WTC11 (cell line): ENCODE data around the gene RASL11A. TPM values are rescaled to one million over a fixed set of nuclear protein-coding genes. Genes with fewer than 3 reads are reported as not detected.

Source experiments
- ATAC-seq: fragments of 200-7000 bp; cut with Tn5 transposase; 2 replicates; pipeline ENCODE4 v1.10.0; 2021; ENCODE audit warnings: mild to moderate bottlenecking, moderate library complexity
- CTCF ChIA-PET: fragments of 300-600 bp; sonication (Branson Sonifier 250); formaldehyde crosslinking; loops from one replicate; lab custom pipeline; 2021; ENCODE audit warnings: antibody characterized with exemption; lab: Charles Lee
- POLR2A ChIA-PET: fragments of 350-600 bp; sonication (Branson Sonifier 250); formaldehyde crosslinking; loops from one replicate; lab custom pipeline; 2021; ENCODE audit warnings: antibody characterized with exemption; lab: Charles Lee
- DNase-seq: peaks from one replicate; pipeline ENCODE4 v3.0.0; 2021; ENCODE audit warnings: low spot score
- H3K27ac Mint-ChIP-seq: 2 replicates; pipeline ENCODE4 v1.8.0; 2021; ENCODE audit warnings: mixed read lengths
- H3K27me3 Mint-ChIP-seq: 2 replicates; pipeline ENCODE4 v1.8.0; 2021; ENCODE audit warnings: low read depth, mild to moderate bottlenecking, moderate library complexity, mixed read lengths
- H3K36me3 Mint-ChIP-seq: 2 replicates; pipeline ENCODE4 v1.8.0; 2021; ENCODE audit warnings: mixed read lengths
- H3K4me1 Mint-ChIP-seq: 2 replicates; pipeline ENCODE4 v1.8.0; 2022; ENCODE audit warnings: mixed read lengths
- H3K4me3 Mint-ChIP-seq: 2 replicates; pipeline ENCODE4 v1.8.0; 2021; ENCODE audit warnings: mild to moderate bottlenecking, moderate library complexity, mixed read lengths
- H3K9me3 Mint-ChIP-seq: 2 replicates; pipeline ENCODE4 v1.8.0; 2021; ENCODE audit warnings: mixed read lengths
- EMX1 ChIP-seq: fragments of 250-450 bp; sonication (Bioruptor Pico); IDR thresholded peaks from 2 replicates; pipeline ENCODE4 v1.8.0; 2021; ENCODE audit warnings: mild to moderate bottlenecking
- FOXJ3 ChIP-seq: sonication (generic); formaldehyde crosslinking; IDR thresholded peaks from 2 replicates; pipeline ENCODE4 v1.9.0; 2021; ENCODE audit warnings: missing genetic modification reagents, mild to moderate bottlenecking, borderline replicate concordance
- GTF2I ChIP-seq: fragments of 250-450 bp; sonication (Bioruptor Pico); conservative IDR thresholded peaks from 2 replicates; pipeline ENCODE4 v1.4.0; 2021; ENCODE audit warnings: mild to moderate bottlenecking
- IRF2 ChIP-seq: sonication (generic); formaldehyde crosslinking; IDR thresholded peaks from 2 replicates; pipeline ENCODE4 v1.8.0; 2022; ENCODE audit warnings: low read depth, missing genetic modification reagents, borderline replicate concordance
- NFATC4 ChIP-seq: fragments of 250-450 bp; sonication (Bioruptor Pico); IDR thresholded peaks from 2 replicates; pipeline ENCODE4 v1.9.0; 2021; ENCODE audit warnings: mild to moderate bottlenecking
- OVOL2 ChIP-seq: fragments of 250-450 bp; sonication (Bioruptor Pico); IDR thresholded peaks from 2 replicates; pipeline ENCODE4 v1.9.0; 2021; ENCODE audit warnings: mild to moderate bottlenecking, borderline replicate concordance
- PRRX2 ChIP-seq: fragments of 250-450 bp; sonication (Bioruptor Pico); IDR thresholded peaks from 2 replicates; pipeline ENCODE4 v1.8.0; 2021; ENCODE audit warnings: mild to moderate bottlenecking
- ZNF317 ChIP-seq: sonication (generic); formaldehyde crosslinking; IDR thresholded peaks from 2 replicates; pipeline ENCODE4 v1.8.1; 2023; ENCODE audit warnings: low read depth, mild to moderate bottlenecking, moderate library complexity, missing genetic modification reagents, borderline replicate concordance
- ZNF416 ChIP-seq: fragments of 250-450 bp; sonication (Bioruptor Pico); IDR thresholded peaks from 2 replicates; pipeline ENCODE4 v1.9.0; 2021; ENCODE audit warnings: mild to moderate bottlenecking, inconsistent platforms
- ZNF423 ChIP-seq: fragments of 250-450 bp; sonication (Bioruptor Pico); IDR thresholded peaks from 2 replicates; pipeline ENCODE4 v2.1.2; 2022; ENCODE audit warnings: mild to moderate bottlenecking, moderate library complexity
- ZNF671 ChIP-seq: fragments of 250-450 bp; sonication (Bioruptor Pico); IDR thresholded peaks from 2 replicates; pipeline ENCODE4 v1.8.0; 2021; ENCODE audit warnings: mild to moderate bottlenecking
- total RNA-seq: library from RNA; stranded (reverse); gene quantifications from 3 replicates; pipeline ENCODE4 v1.2.3, GENCODE V29; 2021
- TF ChIP-seq, protein P1 (sequence below): fragments of 250-450 bp; sonication (Bioruptor Pico); IDR thresholded peaks from 2 replicates; pipeline ENCODE4 v1.9.0; 2021; ENCODE audit warnings: mild to moderate bottlenecking, borderline replicate concordance
- TF ChIP-seq, protein P2 (sequence below): fragments of 250-450 bp; sonication (Bioruptor Pico); conservative IDR thresholded peaks from 2 replicates; pipeline ENCODE4 v1.9.0; 2021; ENCODE audit warnings: mild to moderate bottlenecking
- TF ChIP-seq, protein P3 (sequence below): sonication (generic); formaldehyde crosslinking; IDR thresholded peaks from 2 replicates; pipeline ENCODE4 v1.8.0; 2022; ENCODE audit warnings: mild to moderate bottlenecking, missing genetic modification reagents
- TF ChIP-seq, protein P4 (sequence below): fragments of 250-450 bp; sonication (Bioruptor Pico); IDR thresholded peaks from 2 replicates; pipeline ENCODE4 v1.8.0; 2021; ENCODE audit warnings: mild to moderate bottlenecking

RASL11A gene
- total RNA-seq, 1 experiment from 2014 or later = 3.5 TPM

DNA sequence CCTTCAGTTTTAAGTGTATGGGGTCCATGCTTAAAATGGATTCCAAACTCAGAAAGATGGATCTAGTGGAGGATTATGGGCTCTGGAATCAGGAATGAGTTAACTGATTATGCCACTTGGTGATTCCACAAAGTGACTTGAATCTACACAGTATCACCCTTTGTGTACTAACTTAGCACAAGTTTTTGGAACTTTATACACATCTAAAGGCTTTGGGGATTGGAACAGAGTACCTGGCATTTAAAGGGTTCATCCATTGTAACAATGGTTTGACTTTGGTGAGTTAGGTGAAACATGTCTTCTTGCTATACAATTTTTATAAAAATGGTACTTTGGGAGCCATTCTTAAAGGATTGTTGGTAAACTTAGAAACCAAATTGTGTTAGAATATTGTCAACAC, 18.2 kb upstream of the RASL11A start:
- DNase-seq = no peak
- Mint-ChIP-seq H3K27ac (peak overlapping the region; percentile 100), H3K4me1 (peaks cover 33% of the 10 kb centered on the region), H3K36me3 (peaks cover 59% of the 10 kb centered on the region), H3K4me3 (peak overlapping the region; percentile 94), H3K27me3 (no peaks in the 10 kb centered on the region; the same call in 1 of the 2 replicates), H3K9me3 (no peaks in the 10 kb centered on the region)
- TF ChIP-seq IRF2 (CRISPR knock-in tag) = no peak
- ATAC-seq = no peak
- ChIA-PET CTCF (no interaction called here), POLR2A (no interaction called here)

DNA sequence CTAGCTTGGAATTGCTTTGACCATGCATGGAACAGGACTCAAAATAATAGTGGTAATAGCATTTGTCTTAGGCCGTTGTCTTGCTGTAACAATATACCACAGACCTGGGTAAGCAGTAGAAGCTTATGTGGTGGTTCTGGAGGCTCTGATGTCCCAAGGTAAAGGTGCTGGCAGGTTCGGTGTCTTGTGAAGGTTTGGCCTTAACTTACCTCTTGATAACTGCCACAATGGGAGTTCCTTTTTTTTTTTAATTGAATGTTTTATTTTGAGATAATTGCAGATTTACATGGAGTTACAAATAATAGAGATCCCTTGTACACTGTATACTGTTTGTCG, 13.4 kb upstream of the RASL11A start:
- Mint-ChIP-seq H3K27me3 (no peaks in the 10 kb centered on the region), H3K36me3 (peaks cover 64% of the 10 kb centered on the region), H3K27ac (no peak overlapping the region), H3K4me1 (peaks cover 46% of the 10 kb centered on the region), H3K9me3 (no peaks in the 10 kb centered on the region), H3K4me3 (no peak overlapping the region)
- CTCF ChIA-PET = interaction anchor here (0.7 to 1.2 kb wide), 2 partner anchors 13 to 102 kb away, joined by 3 read pairs; partner anchors contain the start of gene RASL11A
- DNase-seq = no peak
- ATAC-seq = peak; percentile 4; the same call in 1 of the 2 replicates
- POLR2A ChIA-PET = interaction anchor here (0.6 to 1.9 kb wide), 2 partner anchors 14 to 261 kb away, joined by 3 to 4 read pairs; partner anchors contain the start of gene RASL11A
- TF ChIP-seq ZNF317 (CRISPR knock-in tag) (no peak), OVOL2 (CRISPR knock-in tag) (no peak), ZNF423 (CRISPR knock-in tag) (no peak), FOXJ3 (no peak)
- TF ChIP-seq, protein P1, sequence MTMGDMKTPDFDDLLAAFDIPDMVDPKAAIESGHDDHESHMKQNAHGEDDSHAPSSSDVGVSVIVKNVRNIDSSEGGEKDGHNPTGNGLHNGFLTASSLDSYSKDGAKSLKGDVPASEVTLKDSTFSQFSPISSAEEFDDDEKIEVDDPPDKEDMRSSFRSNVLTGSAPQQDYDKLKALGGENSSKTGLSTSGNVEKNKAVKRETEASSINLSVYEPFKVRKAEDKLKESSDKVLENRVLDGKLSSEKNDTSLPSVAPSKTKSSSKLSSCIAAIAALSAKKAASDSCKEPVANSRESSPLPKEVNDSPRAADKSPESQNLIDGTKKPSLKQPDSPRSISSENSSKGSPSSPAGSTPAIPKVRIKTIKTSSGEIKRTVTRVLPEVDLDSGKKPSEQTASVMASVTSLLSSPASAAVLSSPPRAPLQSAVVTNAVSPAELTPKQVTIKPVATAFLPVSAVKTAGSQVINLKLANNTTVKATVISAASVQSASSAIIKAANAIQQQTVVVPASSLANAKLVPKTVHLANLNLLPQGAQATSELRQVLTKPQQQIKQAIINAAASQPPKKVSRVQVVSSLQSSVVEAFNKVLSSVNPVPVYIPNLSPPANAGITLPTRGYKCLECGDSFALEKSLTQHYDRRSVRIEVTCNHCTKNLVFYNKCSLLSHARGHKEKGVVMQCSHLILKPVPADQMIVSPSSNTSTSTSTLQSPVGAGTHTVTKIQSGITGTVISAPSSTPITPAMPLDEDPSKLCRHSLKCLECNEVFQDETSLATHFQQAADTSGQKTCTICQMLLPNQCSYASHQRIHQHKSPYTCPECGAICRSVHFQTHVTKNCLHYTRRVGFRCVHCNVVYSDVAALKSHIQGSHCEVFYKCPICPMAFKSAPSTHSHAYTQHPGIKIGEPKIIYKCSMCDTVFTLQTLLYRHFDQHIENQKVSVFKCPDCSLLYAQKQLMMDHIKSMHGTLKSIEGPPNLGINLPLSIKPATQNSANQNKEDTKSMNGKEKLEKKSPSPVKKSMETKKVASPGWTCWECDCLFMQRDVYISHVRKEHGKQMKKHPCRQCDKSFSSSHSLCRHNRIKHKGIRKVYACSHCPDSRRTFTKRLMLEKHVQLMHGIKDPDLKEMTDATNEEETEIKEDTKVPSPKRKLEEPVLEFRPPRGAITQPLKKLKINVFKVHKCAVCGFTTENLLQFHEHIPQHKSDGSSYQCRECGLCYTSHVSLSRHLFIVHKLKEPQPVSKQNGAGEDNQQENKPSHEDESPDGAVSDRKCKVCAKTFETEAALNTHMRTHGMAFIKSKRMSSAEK (CRISPR knock-in tag) = peak; percentile 5; the same call in 1 of the 2 replicates
- TF ChIP-seq, protein P2, sequence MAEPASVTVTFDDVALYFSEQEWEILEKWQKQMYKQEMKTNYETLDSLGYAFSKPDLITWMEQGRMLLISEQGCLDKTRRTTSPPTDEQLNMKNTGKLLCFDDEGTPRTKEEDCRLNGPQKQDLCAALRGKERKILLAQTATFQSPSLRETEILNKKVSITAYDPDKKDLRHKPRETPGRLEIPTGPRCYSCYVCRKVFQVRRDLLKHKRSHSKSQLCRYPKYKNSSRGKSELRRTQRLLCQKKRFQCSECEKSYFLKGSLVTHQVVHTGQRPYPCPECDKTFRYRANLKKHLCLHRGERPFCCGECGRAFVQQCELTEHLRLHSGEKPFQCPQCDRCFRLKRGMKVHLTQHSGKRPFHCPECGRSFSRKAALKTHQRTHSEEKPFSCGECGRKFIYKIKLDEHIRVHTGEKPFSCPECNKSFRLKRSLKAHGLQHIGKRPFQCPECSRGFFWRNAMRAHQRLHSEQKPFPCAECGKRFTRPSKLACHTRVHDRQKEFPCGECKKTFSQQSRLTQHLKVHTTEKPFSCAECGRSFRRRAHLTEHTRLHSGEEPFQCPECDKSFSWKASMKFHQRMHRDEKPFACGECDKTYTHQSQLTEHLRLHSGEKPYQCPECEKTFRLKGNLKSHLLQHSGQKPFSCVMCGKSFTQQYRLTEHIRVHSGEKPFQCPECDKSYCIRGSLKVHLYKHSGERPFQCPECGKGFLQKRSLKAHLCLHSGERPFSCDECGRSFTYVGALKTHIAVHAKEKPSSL (CRISPR knock-in tag) = 0 out of 2 replicates have a peak, but pooled peaks have one; percentile 3

DNA sequence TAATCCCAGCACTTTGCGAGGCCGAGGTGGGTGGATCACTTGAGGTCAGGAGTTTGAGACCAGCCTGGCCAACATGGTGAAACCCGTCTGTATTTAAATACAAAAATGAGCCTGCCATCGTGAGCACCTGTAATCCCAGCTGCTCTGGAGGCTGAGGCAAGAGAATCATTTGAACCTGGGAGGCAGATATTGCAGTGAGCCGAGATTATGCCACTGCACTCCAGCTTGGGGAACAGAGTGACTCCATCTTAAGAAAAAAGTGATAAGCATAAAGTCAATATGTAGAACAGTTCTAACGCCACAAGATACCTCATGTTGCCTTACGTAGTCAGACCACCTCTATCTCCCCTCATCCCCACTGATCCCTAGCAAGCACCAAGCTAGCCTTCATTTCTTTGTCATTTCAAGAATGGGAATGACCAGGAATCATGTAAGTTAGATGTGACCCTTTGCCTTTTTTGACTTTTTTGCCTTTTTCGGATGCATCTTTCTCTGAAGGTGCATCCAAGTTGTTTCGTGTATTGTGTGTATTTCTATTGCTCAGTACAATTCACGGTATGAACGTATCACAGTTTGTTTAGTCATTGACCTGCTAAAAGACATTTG, 12.9 kb upstream of the RASL11A start:
- H3K4me3 Mint-ChIP-seq = no peak overlapping the region
- H3K27ac Mint-ChIP-seq = peak overlapping the region; percentile 18; the same call in 1 of the 2 replicates
- no peaks in the 10 kb centered on the region for H3K9me3 Mint-ChIP-seq
- peaks cover 43% of the 10 kb centered on the region for H3K4me1 Mint-ChIP-seq
- ChIA-PET POLR2A (interaction anchor here (1.9 kb wide), 1 partner anchor 13 kb away, joined by 4 read pairs; the partner anchor contains the start of gene RASL11A), CTCF (no interaction called here)
- DNase-seq = no peak
- no peaks in the 10 kb centered on the region for H3K27me3 Mint-ChIP-seq
- peak; percentile 23 for ATAC-seq
- peaks cover 58% of the 10 kb centered on the region for H3K36me3 Mint-ChIP-seq
- TF ChIP-seq GTF2I (CRISPR knock-in tag) (no peak), NFATC4 (CRISPR knock-in tag) (peak; percentile 75), ZNF416 (peak; percentile 63; the same call in 1 of the 2 replicates), PRRX2 (peak; percentile 92), EMX1 (CRISPR knock-in tag) (peak; percentile 78), ZNF671 (CRISPR knock-in tag) (peak; percentile 75)
- TF ChIP-seq, protein P3, sequence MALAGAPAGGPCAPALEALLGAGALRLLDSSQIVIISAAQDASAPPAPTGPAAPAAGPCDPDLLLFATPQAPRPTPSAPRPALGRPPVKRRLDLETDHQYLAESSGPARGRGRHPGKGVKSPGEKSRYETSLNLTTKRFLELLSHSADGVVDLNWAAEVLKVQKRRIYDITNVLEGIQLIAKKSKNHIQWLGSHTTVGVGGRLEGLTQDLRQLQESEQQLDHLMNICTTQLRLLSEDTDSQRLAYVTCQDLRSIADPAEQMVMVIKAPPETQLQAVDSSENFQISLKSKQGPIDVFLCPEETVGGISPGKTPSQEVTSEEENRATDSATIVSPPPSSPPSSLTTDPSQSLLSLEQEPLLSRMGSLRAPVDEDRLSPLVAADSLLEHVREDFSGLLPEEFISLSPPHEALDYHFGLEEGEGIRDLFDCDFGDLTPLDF (CRISPR knock-in tag) = no peak
- TF ChIP-seq, protein P4, sequence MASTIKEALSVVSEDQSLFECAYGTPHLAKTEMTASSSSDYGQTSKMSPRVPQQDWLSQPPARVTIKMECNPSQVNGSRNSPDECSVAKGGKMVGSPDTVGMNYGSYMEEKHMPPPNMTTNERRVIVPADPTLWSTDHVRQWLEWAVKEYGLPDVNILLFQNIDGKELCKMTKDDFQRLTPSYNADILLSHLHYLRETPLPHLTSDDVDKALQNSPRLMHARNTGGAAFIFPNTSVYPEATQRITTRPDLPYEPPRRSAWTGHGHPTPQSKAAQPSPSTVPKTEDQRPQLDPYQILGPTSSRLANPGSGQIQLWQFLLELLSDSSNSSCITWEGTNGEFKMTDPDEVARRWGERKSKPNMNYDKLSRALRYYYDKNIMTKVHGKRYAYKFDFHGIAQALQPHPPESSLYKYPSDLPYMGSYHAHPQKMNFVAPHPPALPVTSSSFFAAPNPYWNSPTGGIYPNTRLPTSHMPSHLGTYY = peak; percentile 77
- TF ChIP-seq, protein P1 (CRISPR knock-in tag) = peak; percentile 14; the same call in 1 of the 2 replicates
